GM12872 (cell line): Measurements from ENCODE around the gene SCAF11.

Source experiments
- TF ChIP-seq, protein P1 (sequence below): IDR thresholded peaks from 3 replicates; pipeline ENCODE4 v1.5.1; 2011; ENCODE audit warnings: low read depth, mild to moderate bottlenecking, low read length, moderate library complexity; ENCODE audit not compliant: insufficient read depth

SCAF11 gene

DNA sequence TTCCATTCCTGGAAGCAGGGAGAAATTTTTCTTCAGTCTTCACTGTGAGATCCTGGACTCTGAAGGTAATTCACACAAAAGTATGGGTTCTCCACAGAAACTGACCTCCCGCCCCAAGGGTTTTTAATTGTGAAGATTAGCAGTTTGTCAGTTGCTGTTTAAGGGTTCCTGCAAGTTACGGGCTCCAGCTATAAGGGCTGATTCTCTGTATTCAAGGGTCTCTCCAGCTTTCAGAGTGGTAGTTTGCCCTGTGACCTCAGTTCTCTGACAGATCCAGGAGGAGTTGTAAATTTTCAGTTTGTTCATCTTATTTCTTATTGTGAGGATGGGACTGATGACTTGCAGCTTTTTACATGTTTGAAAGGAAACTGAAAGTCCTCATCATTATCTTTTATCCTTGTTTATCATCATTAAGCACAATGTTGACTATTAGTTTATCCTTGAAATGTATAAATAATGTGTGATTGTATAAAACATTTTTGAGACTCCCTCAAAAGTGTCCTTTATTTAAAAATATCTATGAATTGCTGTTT lies 110.9 kb downstream of the SCAF11 start:
- TF ChIP-seq, protein P1, sequence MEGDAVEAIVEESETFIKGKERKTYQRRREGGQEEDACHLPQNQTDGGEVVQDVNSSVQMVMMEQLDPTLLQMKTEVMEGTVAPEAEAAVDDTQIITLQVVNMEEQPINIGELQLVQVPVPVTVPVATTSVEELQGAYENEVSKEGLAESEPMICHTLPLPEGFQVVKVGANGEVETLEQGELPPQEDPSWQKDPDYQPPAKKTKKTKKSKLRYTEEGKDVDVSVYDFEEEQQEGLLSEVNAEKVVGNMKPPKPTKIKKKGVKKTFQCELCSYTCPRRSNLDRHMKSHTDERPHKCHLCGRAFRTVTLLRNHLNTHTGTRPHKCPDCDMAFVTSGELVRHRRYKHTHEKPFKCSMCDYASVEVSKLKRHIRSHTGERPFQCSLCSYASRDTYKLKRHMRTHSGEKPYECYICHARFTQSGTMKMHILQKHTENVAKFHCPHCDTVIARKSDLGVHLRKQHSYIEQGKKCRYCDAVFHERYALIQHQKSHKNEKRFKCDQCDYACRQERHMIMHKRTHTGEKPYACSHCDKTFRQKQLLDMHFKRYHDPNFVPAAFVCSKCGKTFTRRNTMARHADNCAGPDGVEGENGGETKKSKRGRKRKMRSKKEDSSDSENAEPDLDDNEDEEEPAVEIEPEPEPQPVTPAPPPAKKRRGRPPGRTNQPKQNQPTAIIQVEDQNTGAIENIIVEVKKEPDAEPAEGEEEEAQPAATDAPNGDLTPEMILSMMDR = no peak

- TF ChIP-seq, protein P1 = no peak
These were observed 111.6 kb downstream of the SCAF11 start for GRCh38 chr12:45878630-45879255.

- TF ChIP-seq, protein P1 = no peak
These were observed 113.3 kb downstream of the SCAF11 start for GRCh38 chr12:45877069-45877468.

- TF ChIP-seq, protein P1 = no peak
These were observed 117.9 kb downstream of the SCAF11 start for GRCh38 chr12:45872446-45872845.
